Measurements from ENCODE around the gene MAPK4. TPM values are rescaled to one million over a fixed set of nuclear protein-coding genes. Genes with fewer than 3 reads are reported as not detected.
"Not testable (repeated sequence)": the region's sequence is repeated elsewhere in the genome, so short reads cannot be mapped to it uniquely, and the experiment has no call there.

Gene MAPK4
- polyA plus RNA-seq, 1 donor = 9.7 TPM

- no peak for DNase-seq
These were observed 127.6 kb downstream of the MAPK4 start for GRCh38 chr18:50687491-50687890.

- no peak for DNase-seq
These were observed 129.7 kb downstream of the MAPK4 start for GRCh38 chr18:50689578-50689977.

- DNase-seq = no peak
These were observed 134.3 kb downstream of the MAPK4 start for GRCh38 chr18:50694147-50694546.

- no peak for DNase-seq
These were observed 135.7 kb downstream of the MAPK4 start for GRCh38 chr18:50695431-50696176.

- no peak for DNase-seq
These were observed 136.5 kb downstream of the MAPK4 start for GRCh38 chr18:50696436-50696835.

GRCh38 chr18:50696929-50697328 is 137.0 kb downstream of the MAPK4 start:
- DNase-seq = no peak

- DNase-seq = no peak
These were observed 137.6 kb downstream of the MAPK4 start for GRCh38 chr18:50697509-50697908.

- no peak for DNase-seq
These were observed 140.6 kb downstream of the MAPK4 start for GRCh38 chr18:50700245-50701165.

GRCh38 chr18:50704357-50704940 is 144.6 kb downstream of the MAPK4 start:
- no peak for DNase-seq

GRCh38 chr18:50706199-50706598 is 146.3 kb downstream of the MAPK4 start:
- no peak for DNase-seq

GRCh38 chr18:50706651-50707050 is 146.8 kb downstream of the MAPK4 start:
- DNase-seq = no peak

- DNase-seq = not testable (repeated sequence)
These were observed 147.4 kb downstream of the MAPK4 start for GRCh38 chr18:50707297-50707696.

- peak; percentile 12 for DNase-seq
These were observed 148.1 kb downstream of the MAPK4 start for GRCh38 chr18:50707855-50708469.

- no peak for DNase-seq
These were observed 149.3 kb downstream of the MAPK4 start for GRCh38 chr18:50709193-50709592.

- no peak for DNase-seq
These were observed 151.5 kb downstream of the MAPK4 start for GRCh38 chr18:50711386-50711785.

GRCh38 chr18:50715919-50716318 is 156.0 kb downstream of the MAPK4 start:
- no peak for DNase-seq

- no peak for DNase-seq
These were observed 157.0 kb downstream of the MAPK4 start for GRCh38 chr18:50716902-50717301.

- DNase-seq = no peak
These were observed 157.7 kb downstream of the MAPK4 start for GRCh38 chr18:50717563-50717962.

- DNase-seq = no peak
These were observed 159.8 kb downstream of the MAPK4 start for GRCh38 chr18:50719471-50720324.

- DNase-seq = no peak
These were observed 160.4 kb downstream of the MAPK4 start for GRCh38 chr18:50720325-50720674.

GRCh38 chr18:50721006-50721405 is 161.1 kb downstream of the MAPK4 start:
- DNase-seq = no peak
